IMR-90 (cell line): ENCODE measurements around the gene TRO. TPM values are rescaled to one million over a fixed set of nuclear protein-coding genes. Genes with fewer than 3 reads are reported as not detected.

Experiments
- ATAC-seq: fragments of 200-7000 bp; cut with Tn5 transposase; 2 replicates; pipeline ENCODE4 v1.9.1; 2020; ENCODE audit warnings: low read depth, mild to moderate bottlenecking, moderate library complexity
- BruUV-seq: library from RNA; stranded (reverse); fragments of 400-500 nt; replicated peaks from 2 replicates; lab custom pipeline; 2021; lab: Mats Ljungman, UMichigan
- CTCF ChIA-PET: fragments of 300-600 bp; formaldehyde crosslinking; extraction: SDS; loops from one replicate; lab custom pipeline; 2021; ENCODE audit warnings: antibody characterized with exemption; lab: Yijun Ruan, JAX
- POLR2A ChIA-PET: fragments of 300-600 bp; sonication (Branson Sonifier 250); formaldehyde crosslinking; loops from one replicate; lab custom pipeline; 2022; ENCODE audit warnings: antibody characterized with exemption; ENCODE audit not compliant: unreplicated experiment; lab: Charles Lee
- DNase-seq: peaks from one replicate; pipeline ENCODE4 v3.0.0; 2013
- H2AFZ ChIP-seq: replicated peaks from 2 replicates; pipeline ENCODE3; 2013; ENCODE audit warnings: low read length, mild to moderate bottlenecking; ENCODE audit not compliant: poor library complexity
- H2AK5ac ChIP-seq: 2 replicates; pipeline ENCODE4 v1.6.1; 2013; ENCODE audit warnings: low read depth, low read length, inconsistent platforms
- H2AK9ac ChIP-seq: replicated peaks from 2 replicates; pipeline ENCODE3; 2013; ENCODE audit warnings: mild to moderate bottlenecking, low read depth, low read length, moderate library complexity; ENCODE audit not compliant: poor library complexity
- H2BK120ac ChIP-seq: 2 replicates; pipeline ENCODE4 v1.6.1; 2013; ENCODE audit warnings: low read depth, low read length, inconsistent platforms
- H2BK15ac ChIP-seq: 3 replicates; pipeline ENCODE4 v1.6.1; 2013; ENCODE audit warnings: low read depth, low read length, inconsistent platforms
- H2BK20ac ChIP-seq: 2 replicates; pipeline ENCODE4 v1.6.1; 2013; ENCODE audit warnings: low read depth, mild to moderate bottlenecking, inconsistent platforms, low read length, moderate library complexity
- H2BK5ac ChIP-seq: 2 replicates; pipeline ENCODE4 v1.6.1; 2013; ENCODE audit warnings: mild to moderate bottlenecking, low read depth, low read length, inconsistent platforms; ENCODE audit not compliant: poor library complexity, severe bottlenecking
- H3K14ac ChIP-seq: replicated peaks from 2 replicates; pipeline ENCODE4 v1.6.1; 2013; ENCODE audit warnings: low read depth, low read length, inconsistent platforms
- H3K18ac ChIP-seq: 2 replicates; pipeline ENCODE4 v1.6.1; 2013; ENCODE audit warnings: low read depth, low read length, control low read depth
- H3K23ac ChIP-seq: 2 replicates; pipeline ENCODE4 v1.6.1; 2013; ENCODE audit warnings: low read depth, low read length, inconsistent platforms
- H3K27ac ChIP-seq: 2 replicates; pipeline ENCODE4 v1.5.1; 2013; ENCODE audit warnings: mild to moderate bottlenecking, control low read depth, low read length; ENCODE audit not compliant: insufficient read depth
- H3K27me3 ChIP-seq: 2 replicates; pipeline ENCODE4 v1.6.1; 2013; ENCODE audit warnings: low read length; ENCODE audit not compliant: control insufficient read depth, insufficient read depth
- H3K36me3 ChIP-seq: 2 replicates; pipeline ENCODE4 v1.6.1; 2013; ENCODE audit warnings: low read length, mixed read lengths; ENCODE audit not compliant: control insufficient read depth, insufficient read depth
- H3K4ac ChIP-seq: 2 replicates; pipeline ENCODE4 v1.6.1; 2013; ENCODE audit warnings: low read depth, low read length, inconsistent platforms
- H3K4me1 ChIP-seq: 2 replicates; pipeline ENCODE4 v1.6.1; 2013; ENCODE audit warnings: low read length, mixed read lengths; ENCODE audit not compliant: control insufficient read depth, insufficient read depth
- H3K4me2 ChIP-seq: 2 replicates; pipeline ENCODE4 v1.6.1; 2013; ENCODE audit warnings: low read depth, mild to moderate bottlenecking, control low read depth, low read length, moderate library complexity
- H3K4me3 ChIP-seq: 2 replicates; pipeline ENCODE4 v1.5.1; 2013; ENCODE audit warnings: low read depth, mild to moderate bottlenecking, control low read depth, low read length, moderate library complexity; ENCODE audit not compliant: insufficient read depth
- H3K56ac ChIP-seq: 2 replicates; pipeline ENCODE4 v1.6.1; 2013; ENCODE audit warnings: low read length, inconsistent platforms; ENCODE audit not compliant: insufficient read depth; ENCODE audit errors: extremely low read depth
- H3K79me1 ChIP-seq, 2 experiments: 2 replicates each; pipeline ENCODE4 v1.6.1; 2013; ENCODE audit warnings: low read length in 2 of 2, inconsistent platforms in 1 of 2, low read depth in 1 of 2
- H3K9ac ChIP-seq: 2 replicates; pipeline ENCODE4 v1.6.1; 2013; ENCODE audit warnings: low read depth, low read length, control low read depth
- H3K9me1 ChIP-seq: 2 replicates; pipeline ENCODE4 v1.6.1; 2013; ENCODE audit warnings: low read length, inconsistent platforms; ENCODE audit not compliant: insufficient read depth
- H3K9me3 ChIP-seq: 2 replicates; pipeline ENCODE4 v1.6.1; 2013; ENCODE audit warnings: low read length; ENCODE audit not compliant: control insufficient read depth, insufficient read depth
- H4K20me1 ChIP-seq: 2 replicates; pipeline ENCODE4 v1.6.1; 2013; ENCODE audit warnings: low read length, inconsistent platforms; ENCODE audit not compliant: insufficient read depth
- H4K5ac ChIP-seq: 2 replicates; pipeline ENCODE4 v1.6.1; 2013; ENCODE audit warnings: mild to moderate bottlenecking, low read depth, low read length, control low read depth
- H4K8ac ChIP-seq, 2 experiments: 2 replicates each; pipeline ENCODE4 v1.6.1; 2013; ENCODE audit warnings: low read depth in 2 of 2, low read length in 2 of 2, control low read depth in 1 of 2, inconsistent platforms in 1 of 2
- H4K91ac ChIP-seq: 2 replicates; pipeline ENCODE4 v1.6.1; 2013; ENCODE audit warnings: low read depth, low read length, inconsistent platforms; ENCODE audit not compliant: insufficient read depth
- BHLHE40 ChIP-seq: fragments of 150-350 bp; IDR thresholded peaks from 2 replicates; pipeline ENCODE4 v1.6.1; 2016; ENCODE audit warnings: mild to moderate bottlenecking, low read depth, low read length
- CEBPB ChIP-seq: IDR thresholded peaks from 2 replicates; pipeline ENCODE4 v1.6.1; 2012; ENCODE audit warnings: low read depth, low read length, improper control_type of control experiment
- CHD1 ChIP-seq: IDR thresholded peaks from 2 replicates; pipeline ENCODE4 v1.6.1; 2012; ENCODE audit warnings: low read depth, low read length, improper control_type of control experiment
- FOS ChIP-seq: fragments of 150-350 bp; IDR thresholded peaks from 2 replicates; pipeline ENCODE4 v1.6.1; 2016; ENCODE audit warnings: low read depth, low read length
- MAFK ChIP-seq: IDR thresholded peaks from 2 replicates; pipeline ENCODE4 v1.6.1; 2012; ENCODE audit warnings: low read depth, low read length, improper control_type of control experiment
- MAZ ChIP-seq: IDR thresholded peaks from 2 replicates; pipeline ENCODE4 v1.6.1; 2012; ENCODE audit warnings: low read depth, mild to moderate bottlenecking, low read length, improper control_type of control experiment, moderate library complexity, borderline replicate concordance
- MXI1 ChIP-seq: IDR thresholded peaks from 2 replicates; pipeline ENCODE4 v1.6.1; 2012; ENCODE audit warnings: low read depth, mild to moderate bottlenecking, low read length, moderate library complexity, borderline replicate concordance
- NFE2L2 ChIP-seq: fragments of 150-350 bp; IDR thresholded peaks from 2 replicates; pipeline ENCODE4 v1.6.1; 2016; ENCODE audit warnings: low read depth, mild to moderate bottlenecking, low read length
- POLR2A ChIP-seq: IDR thresholded peaks from 2 replicates; pipeline ENCODE4 v1.6.1; 2012; ENCODE audit warnings: mild to moderate bottlenecking, low read depth, low read length
- RAD21 ChIP-seq: IDR thresholded peaks from 2 replicates; pipeline ENCODE4 v1.6.1; 2012; ENCODE audit warnings: low read length, improper control_type of control experiment
- RCOR1 ChIP-seq: IDR thresholded peaks from 2 replicates; pipeline ENCODE4 v1.6.1; 2012; ENCODE audit warnings: mild to moderate bottlenecking, low read length, improper control_type of control experiment; ENCODE audit not compliant: insufficient replicate concordance
- RFX5 ChIP-seq: IDR thresholded peaks from 2 replicates; pipeline ENCODE4 v1.8.0; 2012; ENCODE audit warnings: low read depth, mild to moderate bottlenecking, low read length, moderate library complexity
- SMC3 ChIP-seq: fragments of 150-350 bp; IDR thresholded peaks from 2 replicates; pipeline ENCODE4 v1.6.1; 2016; ENCODE audit warnings: low read depth, mild to moderate bottlenecking, antibody characterized with exemption, low read length, moderate library complexity
- USF2 ChIP-seq: fragments of 150-350 bp; IDR thresholded peaks from 2 replicates; pipeline ENCODE4 v1.6.1; 2017; ENCODE audit warnings: mild to moderate bottlenecking, antibody characterized with exemption, low read length, low read depth
- WGBS, 2 experiments: methylation state at CpG; one replicate each; pipeline versions ENCODE4 v1.1.5 to v1.1.7; 2013; ENCODE audit warnings: missing lambda C conversion rate in 2 of 2; ENCODE audit not compliant: insufficient read length in 1 of 2; ENCODE audit errors: extremely low coverage in 2 of 2; 5-methylcytosine and 5-hydroxymethylcytosine counted together
- dilution Hi-C: fragments of 300-500 bp; cut with HindIII; formaldehyde crosslinking; loops from one replicate; pipeline ENCODE4 v1.14.3; 2018; ENCODE audit warnings: low sequenced_read_pairs; ENCODE audit not compliant: unreplicated experiment
- in situ Hi-C: fragments of 300-500 bp; cut with MboI; formaldehyde crosslinking; loops from 3 replicates; pipeline ENCODE4 v1.14.3; 2019; ENCODE audit warnings: low sequenced_read_pairs, inconsistent platforms, mixed read lengths
- intact Hi-C: fragments of 100-400 bp; cut with micrococcal nuclease; formaldehyde crosslinking; loops from 2 replicates; pipeline ENCODE4 v1.10.0; 2022
- polyA plus RNA-seq, 3 experiments: library from polyadenylated mRNA; depleted of rRNA; stranded (reverse); fragments of >200 nt; gene quantifications; 2 replicates each; pipeline ENCODE4 v1.2.3, GENCODE V29; 2012; ENCODE audit warnings: low replicate concordance in 1 of 3
- total RNA-seq: library from RNA; depleted of rRNA; stranded (reverse); fragments of >200 nt; gene quantifications from 2 replicates; pipeline ENCODE4 v1.2.3, GENCODE V29; 2012
- TF ChIP-seq, protein P1 (sequence below): conservative IDR thresholded peaks from 2 replicates; pipeline ENCODE4 v1.5.1; 2012; ENCODE audit warnings: mild to moderate bottlenecking, low read depth, low read length, improper control_type of control experiment
- TF ChIP-seq, protein P2 (sequence below): fragments of 150-350 bp; IDR thresholded peaks from 2 replicates; pipeline ENCODE4 v1.6.1; 2016; ENCODE audit warnings: low read depth, mild to moderate bottlenecking, low read length, moderate library complexity, borderline replicate concordance

The TRO gene
- total and polyA plus RNA-seq, 2 of the 4 experiments (the other 2 are of a cell fraction): 35.1 to 54.2 TPM

- Histone ChIP-seq H3K9ac (no peak overlapping the region), H2BK120ac (no peak overlapping the region), H2AFZ (no peak overlapping the region), H3K14ac (no peak overlapping the region), H2AK5ac (no peak overlapping the region), H3K27me3 (0 out of 2 replicates have a peak, but pooled peaks cover 2% of the 10 kb centered on the region), H3K56ac (no peak overlapping the region), H3K18ac (no peak overlapping the region), H3K23ac (no peak overlapping the region), H2AK9ac (no peak overlapping the region), H3K27ac (no peak overlapping the region), H3K79me1 (no peaks in the 10 kb centered on the region), H3K36me3 (peaks cover 7% of the 10 kb centered on the region; the same call in 1 of the 2 replicates), H2BK15ac (no peak overlapping the region), H3K9me3 (no peaks in the 10 kb centered on the region), H2BK5ac (no peak overlapping the region), H3K4me3 (no peak overlapping the region), H4K8ac (no peak overlapping the region), H3K4me1 (no peaks in the 10 kb centered on the region), H4K91ac (no peak overlapping the region), H4K5ac (no peak overlapping the region), H3K4ac (no peak overlapping the region), H4K20me1 (no peaks in the 10 kb centered on the region; the same call in 1 of the 2 replicates), H3K9me1 (no peaks in the 10 kb centered on the region), H3K4me2 (no peak overlapping the region), H2BK20ac (no peak overlapping the region)
- ATAC-seq (no peak), DNase-seq (no peak)
- no peak for TF ChIP-seq SMC3
- no peak for TF ChIP-seq FOS
- TF ChIP-seq, protein P1, sequence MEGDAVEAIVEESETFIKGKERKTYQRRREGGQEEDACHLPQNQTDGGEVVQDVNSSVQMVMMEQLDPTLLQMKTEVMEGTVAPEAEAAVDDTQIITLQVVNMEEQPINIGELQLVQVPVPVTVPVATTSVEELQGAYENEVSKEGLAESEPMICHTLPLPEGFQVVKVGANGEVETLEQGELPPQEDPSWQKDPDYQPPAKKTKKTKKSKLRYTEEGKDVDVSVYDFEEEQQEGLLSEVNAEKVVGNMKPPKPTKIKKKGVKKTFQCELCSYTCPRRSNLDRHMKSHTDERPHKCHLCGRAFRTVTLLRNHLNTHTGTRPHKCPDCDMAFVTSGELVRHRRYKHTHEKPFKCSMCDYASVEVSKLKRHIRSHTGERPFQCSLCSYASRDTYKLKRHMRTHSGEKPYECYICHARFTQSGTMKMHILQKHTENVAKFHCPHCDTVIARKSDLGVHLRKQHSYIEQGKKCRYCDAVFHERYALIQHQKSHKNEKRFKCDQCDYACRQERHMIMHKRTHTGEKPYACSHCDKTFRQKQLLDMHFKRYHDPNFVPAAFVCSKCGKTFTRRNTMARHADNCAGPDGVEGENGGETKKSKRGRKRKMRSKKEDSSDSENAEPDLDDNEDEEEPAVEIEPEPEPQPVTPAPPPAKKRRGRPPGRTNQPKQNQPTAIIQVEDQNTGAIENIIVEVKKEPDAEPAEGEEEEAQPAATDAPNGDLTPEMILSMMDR: no peak
- no peak for TF ChIP-seq CHD1
- TF ChIP-seq MAFK: no peak
- TF ChIP-seq RFX5: no peak
- TF ChIP-seq RCOR1: no peak
- TF ChIP-seq RAD21: no peak
- TF ChIP-seq, protein P2, sequence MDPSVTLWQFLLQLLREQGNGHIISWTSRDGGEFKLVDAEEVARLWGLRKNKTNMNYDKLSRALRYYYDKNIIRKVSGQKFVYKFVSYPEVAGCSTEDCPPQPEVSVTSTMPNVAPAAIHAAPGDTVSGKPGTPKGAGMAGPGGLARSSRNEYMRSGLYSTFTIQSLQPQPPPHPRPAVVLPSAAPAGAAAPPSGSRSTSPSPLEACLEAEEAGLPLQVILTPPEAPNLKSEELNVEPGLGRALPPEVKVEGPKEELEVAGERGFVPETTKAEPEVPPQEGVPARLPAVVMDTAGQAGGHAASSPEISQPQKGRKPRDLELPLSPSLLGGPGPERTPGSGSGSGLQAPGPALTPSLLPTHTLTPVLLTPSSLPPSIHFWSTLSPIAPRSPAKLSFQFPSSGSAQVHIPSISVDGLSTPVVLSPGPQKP: no peak
- TF ChIP-seq CEBPB: no peak
- TF ChIP-seq POLR2A: no peak
- TF ChIP-seq BHLHE40: no peak
- TF ChIP-seq NFE2L2: no peak
- TF ChIP-seq USF2: no peak
- no peak for TF ChIP-seq MAZ
- no peak for TF ChIP-seq MXI1
- ChIA-PET POLR2A (no interaction called here), CTCF (no interaction called here)
- WGBS, 2 experiments: no CpG with 5 or more reads among the region's 3 CpGs
- in situ Hi-C loops (no loop called here), intact Hi-C loops (no loop called here), dilution Hi-C loops (no loop called here)
- no TSS peak for BruUV-seq
Measured at GRCh38 chrX:54934890-54935289, 14.3 kb downstream of the TRO start.
